AG09319 (cell line): ENCODE data around the gene CDKAL1.
A peak's percentile ranks its signal among the peaks of the same experiment; 100 is the strongest.

Source experiments
- DNase-seq: peaks from one replicate; pipeline ENCODE4 v3.0.0-alpha.2; 2010; ENCODE audit warnings: low read depth; ENCODE audit errors: extremely low read depth
- TF ChIP-seq, protein P1 (sequence below): IDR thresholded peaks from 2 replicates; pipeline ENCODE4 v1.5.1; 2011; ENCODE audit warnings: low read depth, mild to moderate bottlenecking, inconsistent platforms, low read length, moderate library complexity

Gene CDKAL1

GRCh38 chr6:20693466-20694063 is 159.3 kb downstream of the CDKAL1 start:
- peak; percentile 14 for DNase-seq
- TF ChIP-seq, protein P1, sequence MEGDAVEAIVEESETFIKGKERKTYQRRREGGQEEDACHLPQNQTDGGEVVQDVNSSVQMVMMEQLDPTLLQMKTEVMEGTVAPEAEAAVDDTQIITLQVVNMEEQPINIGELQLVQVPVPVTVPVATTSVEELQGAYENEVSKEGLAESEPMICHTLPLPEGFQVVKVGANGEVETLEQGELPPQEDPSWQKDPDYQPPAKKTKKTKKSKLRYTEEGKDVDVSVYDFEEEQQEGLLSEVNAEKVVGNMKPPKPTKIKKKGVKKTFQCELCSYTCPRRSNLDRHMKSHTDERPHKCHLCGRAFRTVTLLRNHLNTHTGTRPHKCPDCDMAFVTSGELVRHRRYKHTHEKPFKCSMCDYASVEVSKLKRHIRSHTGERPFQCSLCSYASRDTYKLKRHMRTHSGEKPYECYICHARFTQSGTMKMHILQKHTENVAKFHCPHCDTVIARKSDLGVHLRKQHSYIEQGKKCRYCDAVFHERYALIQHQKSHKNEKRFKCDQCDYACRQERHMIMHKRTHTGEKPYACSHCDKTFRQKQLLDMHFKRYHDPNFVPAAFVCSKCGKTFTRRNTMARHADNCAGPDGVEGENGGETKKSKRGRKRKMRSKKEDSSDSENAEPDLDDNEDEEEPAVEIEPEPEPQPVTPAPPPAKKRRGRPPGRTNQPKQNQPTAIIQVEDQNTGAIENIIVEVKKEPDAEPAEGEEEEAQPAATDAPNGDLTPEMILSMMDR, result no peak

DNA sequence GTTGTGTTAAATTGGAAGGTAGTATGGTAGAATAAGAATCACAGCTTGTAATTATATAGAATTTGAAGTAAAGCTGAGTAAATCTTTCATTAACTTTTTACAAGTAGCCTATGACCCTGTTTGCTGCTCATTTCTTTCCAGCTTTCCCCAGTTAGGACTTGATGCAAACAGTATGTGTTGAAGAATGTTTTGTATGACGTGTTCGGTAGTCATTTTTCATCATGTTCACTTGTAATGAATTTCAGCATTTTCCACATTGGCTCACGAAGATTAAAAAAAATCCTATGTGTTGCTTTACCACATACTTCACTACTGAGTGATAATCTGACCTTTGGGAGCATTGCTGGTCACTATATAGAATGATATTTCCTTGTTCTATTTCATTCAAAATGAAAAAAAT is 162.4 kb downstream of the CDKAL1 start:
- peak; percentile 27 for DNase-seq
- TF ChIP-seq, protein P1, result no peak

DNA sequence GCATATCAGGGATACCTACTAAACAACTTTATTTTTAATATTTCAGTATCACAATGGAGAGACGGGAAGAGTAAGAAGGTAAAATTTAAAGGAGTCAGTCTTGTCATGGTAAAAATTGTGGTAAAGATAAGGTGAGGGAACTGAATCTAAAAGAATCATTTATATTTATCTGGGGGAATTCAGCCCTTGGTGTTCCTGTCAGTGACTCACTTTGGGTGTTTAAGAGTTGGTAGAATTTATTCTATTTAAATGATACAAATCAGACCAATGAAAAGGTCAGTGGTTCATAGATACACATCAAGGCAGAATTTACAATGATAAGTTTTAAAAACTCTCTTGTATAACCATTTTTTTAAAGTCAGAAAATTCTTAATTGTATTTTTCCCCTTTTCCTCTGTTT is 164.4 kb downstream of the CDKAL1 start:
- DNase-seq, result no peak
- TF ChIP-seq, protein P1, result no peak

DNA sequence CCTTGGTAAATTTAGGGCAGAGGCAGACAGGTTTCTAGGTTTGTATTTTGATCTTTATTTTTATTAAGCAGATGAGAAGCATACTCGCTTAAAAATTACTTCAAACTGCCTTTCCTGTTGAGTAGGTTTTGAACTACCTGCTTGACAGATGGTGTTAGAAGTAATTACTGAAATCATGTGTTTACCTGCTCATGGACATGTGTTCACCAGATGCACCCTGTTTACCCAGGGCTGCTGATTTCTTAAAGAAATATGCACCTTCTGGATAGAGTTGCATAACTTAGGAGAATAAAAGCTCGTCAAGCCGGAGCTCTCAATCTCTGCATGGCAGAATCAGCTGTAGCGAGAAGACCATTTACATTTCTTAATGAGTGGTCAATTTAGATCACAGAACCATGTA is 165.1 kb downstream of the CDKAL1 start:
- DNase-seq, result no peak
- TF ChIP-seq, protein P1, result no peak

- DNase-seq, result no peak
- TF ChIP-seq, protein P1, result no peak
Measured at GRCh38 chr6:20700375-20700774, 166.1 kb downstream of the CDKAL1 start.

DNA sequence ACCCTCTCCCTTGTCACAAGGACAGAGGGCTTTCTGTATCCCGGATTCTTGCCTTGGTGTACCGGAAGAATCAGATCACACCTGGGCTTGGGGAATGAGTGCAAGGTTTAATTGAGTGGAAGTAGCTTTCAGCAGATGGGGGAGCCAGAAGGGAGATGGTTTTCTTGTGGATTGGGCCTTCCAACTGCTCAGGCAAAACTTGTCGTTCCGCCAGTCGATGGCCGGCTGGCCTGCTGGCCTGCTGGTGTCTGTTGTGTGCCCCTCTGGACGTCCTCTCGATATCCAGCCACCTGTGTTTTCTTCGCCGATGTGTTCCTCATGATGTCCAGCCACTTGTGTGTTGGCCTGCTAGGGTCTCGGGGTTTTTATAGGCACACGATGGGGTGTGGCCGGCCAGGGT is 168.1 kb downstream of the CDKAL1 start:
- no peak for DNase-seq
- TF ChIP-seq, protein P1, result no peak

DNA sequence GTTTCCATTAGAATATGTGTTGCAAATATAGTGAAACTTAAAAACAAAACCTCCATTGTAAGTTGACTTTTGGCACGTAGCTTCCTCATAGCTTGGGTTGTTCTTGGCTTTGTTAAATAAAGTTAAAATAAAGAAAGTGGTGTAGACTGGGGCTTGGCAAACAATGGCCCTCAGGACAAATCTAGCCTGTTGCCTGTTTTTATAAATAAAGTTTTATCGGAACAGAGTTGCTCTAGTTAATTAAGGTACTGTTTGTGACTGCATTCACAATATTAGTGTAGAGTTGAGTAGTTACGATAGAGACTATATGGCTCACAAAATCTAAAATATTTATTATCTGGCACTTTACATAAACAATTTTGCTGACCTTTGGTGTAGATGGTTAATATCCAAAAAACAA is 168.8 kb downstream of the CDKAL1 start:
- TF ChIP-seq, protein P1, result no peak
- no peak for DNase-seq
